Measurements from ENCODE around the gene CST8.

CST8 gene

DNA sequence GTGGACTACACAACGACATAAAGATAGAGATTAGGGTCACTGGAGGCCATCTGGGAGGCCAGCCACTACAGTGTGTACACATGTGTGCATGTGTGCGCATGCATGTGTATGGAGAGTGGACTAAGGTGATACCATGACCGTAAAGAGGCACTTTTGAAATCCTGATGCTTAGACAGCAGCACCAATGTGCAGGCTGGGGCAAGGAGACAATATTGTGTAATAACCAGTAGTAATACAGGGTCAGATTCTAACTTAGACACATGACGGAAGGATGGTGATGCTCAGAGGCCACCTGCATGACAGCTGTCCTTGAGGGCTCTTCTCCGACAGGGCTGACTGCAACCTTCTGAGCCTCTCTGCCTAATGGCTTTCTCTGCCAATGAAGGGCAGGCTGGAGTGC is 51.9 kb downstream of the CST8 start:
- H3K9me3 ChIP-seq (ENCODE audit: insufficient read depth, low read length, severe bottlenecking): no peaks in the 10 kb centered on the region
- H3K4me2 ChIP-seq (ENCODE audit: insufficient read depth, low read length): no peak overlapping the region
- H3K79me2 ChIP-seq (ENCODE audit: insufficient read depth, low read length): no peaks in the 10 kb centered on the region
- ATAC-seq (ENCODE audit: insufficient read depth, low read depth): no peak
- H3K36me3 ChIP-seq (ENCODE audit: insufficient read depth, low read length): no peaks in the 10 kb centered on the region
- peaks cover 13% of the 10 kb centered on the region for H3K27me3 ChIP-seq (ENCODE audit: insufficient read depth, low read length, poor library complexity)
- no peak overlapping the region for H2AFZ ChIP-seq (ENCODE audit: low read depth, low read length)
- no peaks in the 10 kb centered on the region for H4K20me1 ChIP-seq (ENCODE audit: insufficient read depth, low read length)
- TF ChIP-seq, protein P1, sequence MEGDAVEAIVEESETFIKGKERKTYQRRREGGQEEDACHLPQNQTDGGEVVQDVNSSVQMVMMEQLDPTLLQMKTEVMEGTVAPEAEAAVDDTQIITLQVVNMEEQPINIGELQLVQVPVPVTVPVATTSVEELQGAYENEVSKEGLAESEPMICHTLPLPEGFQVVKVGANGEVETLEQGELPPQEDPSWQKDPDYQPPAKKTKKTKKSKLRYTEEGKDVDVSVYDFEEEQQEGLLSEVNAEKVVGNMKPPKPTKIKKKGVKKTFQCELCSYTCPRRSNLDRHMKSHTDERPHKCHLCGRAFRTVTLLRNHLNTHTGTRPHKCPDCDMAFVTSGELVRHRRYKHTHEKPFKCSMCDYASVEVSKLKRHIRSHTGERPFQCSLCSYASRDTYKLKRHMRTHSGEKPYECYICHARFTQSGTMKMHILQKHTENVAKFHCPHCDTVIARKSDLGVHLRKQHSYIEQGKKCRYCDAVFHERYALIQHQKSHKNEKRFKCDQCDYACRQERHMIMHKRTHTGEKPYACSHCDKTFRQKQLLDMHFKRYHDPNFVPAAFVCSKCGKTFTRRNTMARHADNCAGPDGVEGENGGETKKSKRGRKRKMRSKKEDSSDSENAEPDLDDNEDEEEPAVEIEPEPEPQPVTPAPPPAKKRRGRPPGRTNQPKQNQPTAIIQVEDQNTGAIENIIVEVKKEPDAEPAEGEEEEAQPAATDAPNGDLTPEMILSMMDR (IDR thresholded peaks at IDR 0.05; ENCODE audit: borderline replicate concordance, extremely low read depth, low read length, poor library complexity, severe bottlenecking): no peak
- no peak for TF ChIP-seq EZH2 (IDR thresholded peaks at IDR 0.05; ENCODE audit: borderline replicate concordance, low read depth, low read length, severe bottlenecking)
- H3K9ac ChIP-seq (ENCODE audit: low read depth, low read length): no peak overlapping the region
- no peak overlapping the region for H3K4me3 ChIP-seq (ENCODE audit: low read depth in 1 of 2, low read length in 2 of 2)
- H3K27ac ChIP-seq (ENCODE audit: low read length): no peak overlapping the region
- DNase-seq: no peak
- H3K4me1 ChIP-seq (ENCODE audit: insufficient read depth, low read length): no peaks in the 10 kb centered on the region

DNA sequence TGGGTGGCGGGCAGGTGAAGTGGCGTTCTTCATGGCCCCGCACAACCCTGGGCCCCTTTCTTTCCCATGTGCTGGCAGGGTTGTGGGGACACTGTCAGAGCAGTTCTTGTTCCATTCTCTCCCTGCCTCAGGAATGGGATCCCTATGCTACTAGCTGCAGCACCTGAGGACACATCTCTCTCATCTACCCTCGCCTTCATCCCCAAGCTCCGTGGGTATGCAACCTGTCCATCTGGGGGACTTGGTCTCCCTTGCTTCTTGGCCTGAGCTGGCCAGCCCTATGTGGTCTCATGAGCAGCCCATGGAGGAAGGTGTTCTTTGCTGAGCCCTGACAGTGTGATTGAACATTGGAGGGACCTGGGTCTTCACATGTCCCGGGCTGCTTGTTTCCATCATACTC is 53.2 kb downstream of the CST8 start:
- Histone ChIP-seq H3K9ac (ENCODE audit: low read depth, low read length) (no peak overlapping the region), H3K4me3 (ENCODE audit: low read depth in 1 of 2, low read length in 2 of 2) (no peak overlapping the region), H2AFZ (ENCODE audit: low read depth, low read length) (no peak overlapping the region), H4K20me1 (ENCODE audit: insufficient read depth, low read length) (no peaks in the 10 kb centered on the region), H3K27me3 (ENCODE audit: insufficient read depth, low read length, poor library complexity) (peaks cover 16% of the 10 kb centered on the region), H3K79me2 (ENCODE audit: insufficient read depth, low read length) (no peaks in the 10 kb centered on the region), H3K36me3 (ENCODE audit: insufficient read depth, low read length) (no peaks in the 10 kb centered on the region), H3K4me2 (ENCODE audit: insufficient read depth, low read length) (no peak overlapping the region), H3K4me1 (ENCODE audit: insufficient read depth, low read length) (no peaks in the 10 kb centered on the region), H3K27ac (ENCODE audit: low read length) (no peak overlapping the region), H3K9me3 (ENCODE audit: insufficient read depth, low read length, severe bottlenecking) (no peaks in the 10 kb centered on the region)
- ATAC-seq (ENCODE audit: insufficient read depth, low read depth) (no peak), DNase-seq (no peak)
- no peak for TF ChIP-seq EZH2 (IDR thresholded peaks at IDR 0.05; ENCODE audit: borderline replicate concordance, low read depth, low read length, severe bottlenecking)
- TF ChIP-seq, protein P1 (IDR thresholded peaks at IDR 0.05; ENCODE audit: borderline replicate concordance, extremely low read depth, low read length, poor library complexity, severe bottlenecking): no peak

All from DND-41 (cell line).